T-helper 9 cell (primary cell): ENCODE measurements around the gene MITF.

ENCODE experiments used
- DNase-seq: peaks from one replicate; pipeline ENCODE4 v3.0.0-alpha.2; 2020

MITF gene

GRCh38 chr3:69729147-69729919 is 9.9 kb upstream of the MITF start:
- no peak for DNase-seq

- DNase-seq: no peak
These were observed 8.2 kb upstream of the MITF start for GRCh38 chr3:69731080-69731479.

GRCh38 chr3:69735893-69736292 is 3.4 kb upstream of the MITF start:
- no peak for DNase-seq

GRCh38 chr3:69737392-69737791 is 1.9 kb upstream of the MITF start:
- no peak for DNase-seq

- DNase-seq: no peak
These were observed 949 bp upstream of the MITF start for GRCh38 chr3:69738315-69738714.

- DNase-seq: no peak
These were observed 433 bp upstream of the MITF start for GRCh38 chr3:69738859-69739203.

- no peak for DNase-seq
These were observed 1.1 kb downstream of the MITF start for GRCh38 chr3:69740103-69741021.

GRCh38 chr3:69741032-69741767 is 1.9 kb downstream of the MITF start:
- DNase-seq: no peak

GRCh38 chr3:69742391-69742790 is 3.1 kb downstream of the MITF start:
- DNase-seq: no peak

- no peak for DNase-seq
These were observed 5.0 kb downstream of the MITF start for GRCh38 chr3:69743975-69744906.

- DNase-seq: no peak
These were observed 6.2 kb downstream of the MITF start for GRCh38 chr3:69745505-69745904.

GRCh38 chr3:69746119-69746518 is 6.9 kb downstream of the MITF start:
- DNase-seq: no peak

GRCh38 chr3:69747511-69748258 is 8.4 kb downstream of the MITF start:
- DNase-seq: no peak

GRCh38 chr3:69748503-69748902 is 9.2 kb downstream of the MITF start:
- DNase-seq: no peak

- no peak for DNase-seq
These were observed 10.2 kb downstream of the MITF start for GRCh38 chr3:69749461-69749860.

- DNase-seq: no peak
These were observed 11.3 kb downstream of the MITF start for GRCh38 chr3:69750549-69750948.

- DNase-seq: no peak
These were observed 11.8 kb downstream of the MITF start for GRCh38 chr3:69751074-69751476.

GRCh38 chr3:69752241-69752640 is 13.0 kb downstream of the MITF start:
- no peak for DNase-seq

- no peak for DNase-seq
These were observed 14.0 kb downstream of the MITF start for GRCh38 chr3:69753179-69753775.

- no peak for DNase-seq
These were observed 16.5 kb downstream of the MITF start for GRCh38 chr3:69755795-69756194.
